ENCODE results near the gene KCTD15.

DNA sequence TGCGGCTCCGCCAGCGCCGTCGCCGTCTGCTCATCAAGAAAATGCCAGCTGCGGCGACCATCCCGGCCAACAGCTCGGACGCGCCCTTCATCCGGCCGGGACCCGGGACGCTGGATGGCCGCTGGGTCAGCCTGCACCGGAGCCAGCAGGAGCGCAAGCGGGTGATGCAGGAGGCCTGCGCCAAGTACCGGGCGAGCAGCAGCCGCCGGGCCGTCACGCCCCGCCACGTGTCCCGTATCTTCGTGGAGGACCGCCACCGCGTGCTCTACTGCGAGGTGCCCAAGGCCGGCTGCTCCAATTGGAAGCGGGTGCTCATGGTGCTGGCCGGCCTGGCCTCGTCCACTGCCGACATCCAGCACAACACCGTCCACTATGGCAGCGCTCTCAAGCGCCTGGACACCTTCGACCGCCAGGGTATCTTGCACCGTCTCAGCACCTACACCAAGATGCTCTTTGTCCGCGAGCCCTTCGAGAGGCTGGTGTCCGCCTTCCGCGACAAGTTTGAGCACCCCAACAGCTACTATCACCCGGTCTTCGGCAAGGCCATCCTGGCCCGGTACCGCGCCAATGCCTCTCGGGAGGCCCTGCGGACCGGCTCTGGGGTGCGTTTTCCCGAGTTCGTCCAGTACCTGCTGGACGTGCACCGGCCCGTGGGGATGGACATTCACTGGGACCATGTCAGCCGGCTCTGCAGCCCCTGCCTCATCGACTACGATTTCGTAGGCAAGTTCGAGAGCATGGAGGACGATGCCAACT lies 24.4 kb upstream of the KCTD15 start:
- TF ChIP-seq, protein P1, sequence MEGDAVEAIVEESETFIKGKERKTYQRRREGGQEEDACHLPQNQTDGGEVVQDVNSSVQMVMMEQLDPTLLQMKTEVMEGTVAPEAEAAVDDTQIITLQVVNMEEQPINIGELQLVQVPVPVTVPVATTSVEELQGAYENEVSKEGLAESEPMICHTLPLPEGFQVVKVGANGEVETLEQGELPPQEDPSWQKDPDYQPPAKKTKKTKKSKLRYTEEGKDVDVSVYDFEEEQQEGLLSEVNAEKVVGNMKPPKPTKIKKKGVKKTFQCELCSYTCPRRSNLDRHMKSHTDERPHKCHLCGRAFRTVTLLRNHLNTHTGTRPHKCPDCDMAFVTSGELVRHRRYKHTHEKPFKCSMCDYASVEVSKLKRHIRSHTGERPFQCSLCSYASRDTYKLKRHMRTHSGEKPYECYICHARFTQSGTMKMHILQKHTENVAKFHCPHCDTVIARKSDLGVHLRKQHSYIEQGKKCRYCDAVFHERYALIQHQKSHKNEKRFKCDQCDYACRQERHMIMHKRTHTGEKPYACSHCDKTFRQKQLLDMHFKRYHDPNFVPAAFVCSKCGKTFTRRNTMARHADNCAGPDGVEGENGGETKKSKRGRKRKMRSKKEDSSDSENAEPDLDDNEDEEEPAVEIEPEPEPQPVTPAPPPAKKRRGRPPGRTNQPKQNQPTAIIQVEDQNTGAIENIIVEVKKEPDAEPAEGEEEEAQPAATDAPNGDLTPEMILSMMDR (conservative IDR thresholded peaks at IDR 0.05; ENCODE audit: low read depth, low read length): no peak
- TF ChIP-seq EZH2 (IDR thresholded peaks at IDR 0.05; ENCODE audit: borderline replicate concordance, low read depth, low read length, poor library complexity, severe bottlenecking): no peak
